ENCODE results near the gene CASP5. TPM values are rescaled to one million over a fixed set of nuclear protein-coding genes. Genes with fewer than 3 reads are reported as not detected.
A peak's percentile ranks its signal among the peaks of the same experiment; 100 is the strongest.

Gene CASP5
- total RNA-seq, 1 experiment from 2014 or later: not detected

GRCh38 chr11:104957280-104957679 lies 65.7 kb downstream of the CASP5 start:
- intact Hi-C loops (cut with micrococcal nuclease): no loop called here
- no TSS peak for BruUV-seq (replicated peaks)
- Histone ChIP-seq H3K79me2 (ENCODE audit: low read length) (no peaks in the 10 kb centered on the region), H2AFZ (ENCODE audit: low read length) (no peak overlapping the region), H3K9me2 (replicated peaks; ENCODE audit: low read length) (no peaks in the 10 kb centered on the region), H3K36me3 (ENCODE audit: low read depth, low read length) (no peaks in the 10 kb centered on the region), H3K27me3 (ENCODE audit: low read length) (no peaks in the 10 kb centered on the region), H3F3A (ENCODE audit: low read length, unreplicated experiment) (no peaks in the 10 kb centered on the region), H3K4me3 (ENCODE audit: low read length) (no peak overlapping the region), H3K9me3 (ENCODE audit: low read length) (no peaks in the 10 kb centered on the region), H3K4me1 (ENCODE audit: insufficient read depth, low read length) (0 out of 2 replicates have a peak, but pooled peaks cover 4% of the 10 kb centered on the region), H3K27ac (ENCODE audit: low read length) (no peak overlapping the region), H4K20me1 (ENCODE audit: low read length) (no peaks in the 10 kb centered on the region), H3K4me2 (ENCODE audit: low read length) (no peak overlapping the region), H3K9ac (ENCODE audit: low read length) (no peak overlapping the region)
- no peak for DNase-seq
- POLR2A ChIA-PET (ENCODE audit: unreplicated experiment): no interaction called here
- no peak for ATAC-seq
- CTCF ChIA-PET: no interaction called here
- no peak for TF ChIP-seq EZH2phosphoT487 (IDR thresholded peaks at IDR 0.05; ENCODE audit: borderline replicate concordance, low read length)
- no peak for TF ChIP-seq EZH2 (IDR thresholded peaks at IDR 0.05; ENCODE audit: low read length, unreplicated experiment)
- no peak for TF ChIP-seq CTCF (conservative IDR thresholded peaks at IDR 0.05; ENCODE audit: low read depth, low read length)

GRCh38 chr11:104956528-104956927 lies 66.4 kb downstream of the CASP5 start:
- Histone ChIP-seq H3K27me3 (ENCODE audit: low read length) (no peaks in the 10 kb centered on the region), H3K4me1 (ENCODE audit: insufficient read depth, low read length) (0 out of 2 replicates have a peak, but pooled peaks cover 4% of the 10 kb centered on the region), H4K20me1 (ENCODE audit: low read length) (no peaks in the 10 kb centered on the region), H3K4me2 (ENCODE audit: low read length) (no peak overlapping the region), H3K9me3 (ENCODE audit: low read length) (no peaks in the 10 kb centered on the region), H3F3A (ENCODE audit: low read length, unreplicated experiment) (no peaks in the 10 kb centered on the region), H3K36me3 (ENCODE audit: low read depth, low read length) (no peaks in the 10 kb centered on the region), H3K9me2 (replicated peaks; ENCODE audit: low read length) (no peaks in the 10 kb centered on the region), H2AFZ (ENCODE audit: low read length) (no peak overlapping the region), H3K27ac (ENCODE audit: low read length) (no peak overlapping the region), H3K79me2 (ENCODE audit: low read length) (no peaks in the 10 kb centered on the region), H3K4me3 (ENCODE audit: low read length) (no peak overlapping the region), H3K9ac (ENCODE audit: low read length) (no peak overlapping the region)
- ChIA-PET POLR2A (ENCODE audit: unreplicated experiment) (no interaction called here), CTCF (no interaction called here)
- intact Hi-C loops (cut with micrococcal nuclease): no loop called here
- DNase-seq: peak; percentile 61
- TF ChIP-seq EZH2phosphoT487 (IDR thresholded peaks at IDR 0.05; ENCODE audit: borderline replicate concordance, low read length): no peak
- TF ChIP-seq EZH2 (IDR thresholded peaks at IDR 0.05; ENCODE audit: low read length, unreplicated experiment): no peak
- TF ChIP-seq CTCF (conservative IDR thresholded peaks at IDR 0.05; ENCODE audit: low read depth, low read length): no peak
- no TSS peak for BruUV-seq (replicated peaks)
- ATAC-seq: no peak

GRCh38 chr11:104946907-104947306 lies 76.1 kb downstream of the CASP5 start:
- Histone ChIP-seq H3K27me3 (ENCODE audit: low read length) (no peaks in the 10 kb centered on the region), H3F3A (ENCODE audit: low read length, unreplicated experiment) (no peaks in the 10 kb centered on the region), H4K20me1 (ENCODE audit: low read length) (no peaks in the 10 kb centered on the region), H3K9me2 (replicated peaks; ENCODE audit: low read length) (no peaks in the 10 kb centered on the region), H3K36me3 (ENCODE audit: low read depth, low read length) (peaks cover 7% of the 10 kb centered on the region; the same call in 1 of the 2 replicates), H3K9me3 (ENCODE audit: low read length) (no peaks in the 10 kb centered on the region), H3K27ac (ENCODE audit: low read length) (no peak overlapping the region), H3K79me2 (ENCODE audit: low read length) (no peaks in the 10 kb centered on the region), H3K4me3 (ENCODE audit: low read length) (no peak overlapping the region), H3K4me2 (ENCODE audit: low read length) (no peak overlapping the region), H2AFZ (ENCODE audit: low read length) (no peak overlapping the region), H3K9ac (ENCODE audit: low read length) (no peak overlapping the region), H3K4me1 (ENCODE audit: insufficient read depth, low read length) (no peaks in the 10 kb centered on the region)
- ATAC-seq (peak; percentile 74), DNase-seq (peak; percentile 87)
- TF ChIP-seq EZH2phosphoT487 (IDR thresholded peaks at IDR 0.05; ENCODE audit: borderline replicate concordance, low read length): no peak
- no peak for TF ChIP-seq EZH2 (IDR thresholded peaks at IDR 0.05; ENCODE audit: low read length, unreplicated experiment)
- peak; percentile 81 for TF ChIP-seq CTCF (conservative IDR thresholded peaks at IDR 0.05; ENCODE audit: low read depth, low read length)
- BruUV-seq (replicated peaks): no TSS peak
- ChIA-PET POLR2A (ENCODE audit: unreplicated experiment) (no interaction called here), CTCF (no interaction called here)
- intact Hi-C loops (cut with micrococcal nuclease): loop anchor here (2.0 to 10.0 kb wide), 2 partner anchors 342 to 914 kb away; no protein-coding TSS in a partner anchor
